Ovary (tissue), 9 donors: ENCODE results near the gene CEACAM21. TPM values are rescaled to one million over a fixed set of nuclear protein-coding genes. Genes with fewer than 3 reads are reported as not detected.

Experiments used
- DNase-seq, 5 donors: peaks; one replicate each; pipeline ENCODE4 v3.0.0-alpha.2; 2019 to 2020
- H3K27ac ChIP-seq, 2 donors: fragments of 200-600 bp; one replicate each; pipeline versions ENCODE4 v1.5.1 to v1.8.0; 2019 to 2022
- H3K27me3 ChIP-seq: fragments of 200-600 bp; one replicate; pipeline ENCODE4 v1.8.0; 2022
- H3K36me3 ChIP-seq: fragments of 200-600 bp; sonication (generic); one replicate; pipeline ENCODE4 v1.5.1; 2019
- H3K4me1 ChIP-seq: one replicate; pipeline ENCODE4 v1.8.1; 2013; ENCODE audit warnings: mild to moderate bottlenecking, moderate library complexity; ENCODE audit not compliant: insufficient read depth
- H3K4me3 ChIP-seq: fragments of 200-600 bp; sonication (generic); one replicate; pipeline ENCODE4 v1.5.1; 2017
- H3K9me3 ChIP-seq, 2 donors: fragments of 200-600 bp in 1 of 2; sonication (generic) in 1 of 2; one replicate each; pipeline versions ENCODE4 v1.5.1 to v1.8.1; 2013 to 2019; ENCODE audit warnings: mild to moderate bottlenecking in 1 of 2, moderate library complexity in 1 of 2
- EP300 ChIP-seq: sonication (generic); formaldehyde crosslinking; IDR thresholded peaks from one replicate; pipeline ENCODE4 v1.6.1; 2017; ENCODE audit warnings: antibody characterized with exemption
- POLR2A ChIP-seq: fragments of 450-650 bp; IDR thresholded peaks from one replicate; pipeline ENCODE4 v1.6.1; 2017; ENCODE audit warnings: antibody characterized with exemption, mild to moderate bottlenecking, moderate library complexity
- WGBS, 3 donors: extraction: QIAGEN DNeasy Blood & Tissue Kit in 1 of 3; methylation state at CpG; one replicate each; pipeline versions ENCODE4 v1.1.5 to v1.1.7; 2013 to 2017; 5-methylcytosine and 5-hydroxymethylcytosine counted together
- intact Hi-C, 4 donors: fragments of 100-400 bp; cut with DNase I; formaldehyde crosslinking; loops; one replicate each; pipeline versions ENCODE4 v1.11.0 to v1.15.1; 2022 to 2023
- polyA plus RNA-seq, 2 donors: library from polyadenylated mRNA; stranded (reverse); fragments of 200-250 nt in 1 of 2; fragments of 350-450 nt in 1 of 2; fragmentation: Illumina TruSeq in 1 of 2; extraction: RNeasy Lipid Tissue Mini Kit (QIAGEN cat#74804) in 1 of 2; gene quantifications; one replicate each; pipeline ENCODE4 v1.2.3, GENCODE V29; 2013 to 2014
- total RNA-seq, 7 donors: library from RNA; depleted of rRNA in 2 of 7; stranded (reverse); fragments of >200 nt in 2 of 7; fragmentation: NEBNext Ultra II Directional in 3 of 7; extraction: Animal tissue kit (Norgen Biotek cat#: 25700) in 3 of 7; gene quantifications; one replicate each; pipeline versions ENCODE4 v1.1.0 to v1.2.4, GENCODE V29; 2016 to 2023
- TF ChIP-seq, protein P1 (sequence below), 3 donors: fragments of 450-650 bp in 2 of 3; fragments of 200-600 bp in 1 of 3; IDR thresholded peaks; one replicate each; pipeline versions ENCODE4 v1.5.1 to v1.8.0; 2016 to 2022; ENCODE audit warnings: antibody characterized with exemption in 3 of 3, mild to moderate bottlenecking in 1 of 3
- donor health status: DM: no; HTN: no; CAD: no; lungs with moderate emphysema.
- donor health status: DM: no; HTN: no; CAD: no.
- donor health status: Bipolar disorder and iron deficiency.
- donor health status: DM: yes; HTN: yes; CAD: no.
- donor health status: DM: no; HTN: no; CAD: no.
- donor health status: DM: yes; HTN: yes; CAD: no.

CEACAM21 gene
- total and polyA plus RNA-seq, 9 donors = 0.25 to 11.4 (median 1.5) TPM; not detected in 2

DNA sequence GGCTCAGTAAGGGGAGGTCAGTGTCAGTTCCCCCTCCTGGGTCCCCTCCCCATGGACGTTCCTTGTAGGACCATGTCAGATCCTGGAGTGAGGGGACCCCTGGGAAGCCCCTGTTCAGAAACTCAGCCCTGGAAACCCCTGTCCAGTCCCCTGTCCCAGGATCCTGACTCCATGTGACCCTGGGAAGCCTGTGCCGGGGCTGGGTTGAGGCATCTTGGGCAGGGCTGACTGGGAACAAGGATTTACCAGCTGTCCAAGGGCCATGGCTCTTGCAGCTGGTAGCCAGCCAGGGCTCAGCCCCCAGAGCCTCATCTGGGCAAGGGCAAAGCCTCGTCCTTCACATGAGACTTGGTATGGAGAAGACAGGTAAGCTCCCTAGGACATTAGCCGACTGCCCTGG, 25.8 kb downstream of the CEACAM21 start:
- H3K27ac ChIP-seq = no peak overlapping the region
- no peaks in the 10 kb centered on the region for H3K36me3 ChIP-seq
- no peaks in the 10 kb centered on the region for H3K9me3 ChIP-seq
- TF ChIP-seq EP300 (no peak), POLR2A (no peak)
- TF ChIP-seq, protein P1, sequence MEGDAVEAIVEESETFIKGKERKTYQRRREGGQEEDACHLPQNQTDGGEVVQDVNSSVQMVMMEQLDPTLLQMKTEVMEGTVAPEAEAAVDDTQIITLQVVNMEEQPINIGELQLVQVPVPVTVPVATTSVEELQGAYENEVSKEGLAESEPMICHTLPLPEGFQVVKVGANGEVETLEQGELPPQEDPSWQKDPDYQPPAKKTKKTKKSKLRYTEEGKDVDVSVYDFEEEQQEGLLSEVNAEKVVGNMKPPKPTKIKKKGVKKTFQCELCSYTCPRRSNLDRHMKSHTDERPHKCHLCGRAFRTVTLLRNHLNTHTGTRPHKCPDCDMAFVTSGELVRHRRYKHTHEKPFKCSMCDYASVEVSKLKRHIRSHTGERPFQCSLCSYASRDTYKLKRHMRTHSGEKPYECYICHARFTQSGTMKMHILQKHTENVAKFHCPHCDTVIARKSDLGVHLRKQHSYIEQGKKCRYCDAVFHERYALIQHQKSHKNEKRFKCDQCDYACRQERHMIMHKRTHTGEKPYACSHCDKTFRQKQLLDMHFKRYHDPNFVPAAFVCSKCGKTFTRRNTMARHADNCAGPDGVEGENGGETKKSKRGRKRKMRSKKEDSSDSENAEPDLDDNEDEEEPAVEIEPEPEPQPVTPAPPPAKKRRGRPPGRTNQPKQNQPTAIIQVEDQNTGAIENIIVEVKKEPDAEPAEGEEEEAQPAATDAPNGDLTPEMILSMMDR (IDR thresholded peaks at IDR 0.05) = no peak
- H3K27me3 ChIP-seq = no peaks in the 10 kb centered on the region
- WGBS, 3 donors = 40 to 52% (median 48%) methylated on average over 4 of the region's 4 CpGs
- intact Hi-C loops = no loop called here
- no peak for DNase-seq
- no peak overlapping the region for H3K4me3 ChIP-seq
- no peaks in the 10 kb centered on the region for H3K4me1 ChIP-seq

DNA sequence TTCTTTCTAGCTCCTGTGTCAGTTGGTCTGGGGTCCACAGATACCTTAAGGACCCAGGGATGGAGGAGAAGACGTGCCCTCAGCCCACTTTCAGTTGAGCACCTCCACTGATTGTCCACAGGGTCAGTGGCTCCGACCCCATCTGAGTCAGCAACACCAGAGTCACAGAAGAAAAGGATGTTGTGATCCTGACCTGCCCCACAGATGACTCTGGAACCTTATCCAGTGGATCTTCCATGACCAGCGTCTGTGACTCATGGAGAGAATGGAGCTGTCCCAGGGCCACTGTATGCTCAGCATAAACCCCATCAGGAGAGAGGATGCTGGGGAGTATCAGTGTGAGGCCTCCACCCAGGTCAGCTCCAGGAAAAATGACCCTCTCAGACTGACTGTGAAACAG, 28.9 kb downstream of the CEACAM21 start:
- WGBS, 3 donors = 30 to 37% (median 32%) methylated on average over 3 of the region's 3 CpGs
- DNase-seq = no peak

DNA sequence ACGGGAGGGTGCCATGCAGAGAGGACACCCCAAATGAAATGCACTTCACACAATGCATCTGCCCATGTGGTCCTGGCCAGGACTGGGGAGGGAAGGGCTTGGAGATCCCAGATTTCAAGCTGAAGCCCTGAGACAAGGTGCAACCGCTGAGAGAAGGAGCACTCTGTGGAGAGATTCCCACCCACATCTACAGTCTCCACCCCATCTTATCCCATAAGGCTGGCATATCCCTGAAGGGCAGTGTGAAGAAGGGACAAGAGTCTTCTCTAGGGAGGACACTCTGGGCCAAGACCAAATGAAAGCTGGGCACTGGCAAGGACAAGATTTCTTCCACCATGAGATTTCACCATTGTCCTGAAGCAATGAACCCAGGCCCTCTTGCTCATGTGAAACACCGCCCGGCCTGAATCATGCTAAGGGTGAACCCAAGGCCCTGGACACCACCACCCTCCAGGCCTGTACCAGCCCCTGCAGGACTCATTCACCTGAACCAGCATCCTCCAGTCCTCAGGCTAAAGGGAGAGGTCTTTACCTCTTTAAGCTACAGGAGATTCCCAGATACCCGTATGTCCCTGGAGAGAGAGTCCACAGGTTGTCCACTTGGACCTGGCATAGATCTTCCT, 30.4 kb downstream of the CEACAM21 start:
- Histone ChIP-seq H3K9me3 (no peaks in the 10 kb centered on the region), H3K27ac (no peak overlapping the region), H3K36me3 (no peaks in the 10 kb centered on the region), H3K4me1 (no peaks in the 10 kb centered on the region), H3K4me3 (no peak overlapping the region), H3K27me3 (no peaks in the 10 kb centered on the region)
- no peak for TF ChIP-seq POLR2A
- DNase-seq = no peak
- WGBS, 3 donors = 63 to 75% (median 75%) methylated on average over 5 of the region's 5 CpGs
- intact Hi-C loops = no loop called here

More for the DNA sequence above, 28.9 kb downstream of the CEACAM21 start:
- no peaks in the 10 kb centered on the region for H3K4me1 ChIP-seq
- TF ChIP-seq, protein P1 (IDR thresholded peaks at IDR 0.05) = no peak
- TF ChIP-seq EP300 (no peak), POLR2A (no peak)
- no peak overlapping the region for H3K27ac ChIP-seq
- no peaks in the 10 kb centered on the region for H3K27me3 ChIP-seq
- no peaks in the 10 kb centered on the region for H3K36me3 ChIP-seq
- H3K9me3 ChIP-seq = no peaks in the 10 kb centered on the region
- no peak overlapping the region for H3K4me3 ChIP-seq
- intact Hi-C loops = no loop called here

DNA sequence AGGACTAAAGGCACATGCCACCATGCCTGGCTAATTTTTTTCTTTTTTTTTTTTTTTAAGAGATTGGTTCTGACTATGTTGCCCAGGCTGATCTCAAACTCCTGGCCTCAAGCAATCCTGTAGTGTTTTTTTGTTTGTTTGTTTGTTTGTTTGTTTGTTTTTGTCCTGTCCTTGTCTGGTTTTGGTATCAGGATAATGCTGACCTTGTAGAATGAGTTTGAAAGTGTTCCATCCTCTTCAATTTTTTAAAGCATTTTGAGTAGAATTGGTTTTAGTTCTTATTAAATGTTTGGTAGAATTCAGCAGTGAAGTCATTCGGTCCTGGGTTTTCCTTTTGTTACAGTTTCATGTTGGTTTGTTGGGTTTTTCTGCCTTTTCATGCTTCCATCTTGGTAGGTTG, 31.7 kb downstream of the CEACAM21 start:
- no peak overlapping the region for H3K4me3 ChIP-seq
- intact Hi-C loops = no loop called here
- WGBS, 3 donors = 55 to 74% (median 73%) methylated on average over 1 of the region's 1 CpG
- no peak for DNase-seq
- TF ChIP-seq POLR2A (no peak), EP300 (no peak)
- TF ChIP-seq, protein P1 (IDR thresholded peaks at IDR 0.05) = no peak
- H3K27me3 ChIP-seq = no peaks in the 10 kb centered on the region
- no peak overlapping the region for H3K27ac ChIP-seq
- H3K36me3 ChIP-seq = no peaks in the 10 kb centered on the region
- H3K9me3 ChIP-seq = no peaks in the 10 kb centered on the region
- H3K4me1 ChIP-seq = no peaks in the 10 kb centered on the region

DNA sequence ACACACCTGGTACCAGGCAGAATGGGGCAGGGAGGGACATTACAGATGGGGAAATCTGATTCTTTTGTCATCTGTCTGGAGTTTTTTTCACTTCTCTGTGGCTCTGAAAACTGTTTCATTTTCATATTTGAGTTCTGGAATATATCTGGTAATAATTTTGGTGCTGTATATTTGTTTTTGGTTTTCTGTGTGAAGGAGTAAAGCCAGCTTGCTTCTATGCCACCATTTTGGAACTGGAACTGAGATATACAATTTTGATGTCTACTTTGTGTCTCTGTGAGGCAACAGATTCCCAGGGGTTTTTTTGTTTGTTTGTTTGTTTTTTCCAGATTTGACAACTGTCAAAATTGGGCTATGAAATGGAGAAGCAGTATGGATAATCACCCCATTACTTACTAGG, 34.8 kb downstream of the CEACAM21 start:
- TF ChIP-seq, protein P1 (IDR thresholded peaks at IDR 0.05) = no peak
- TF ChIP-seq EP300 (no peak), POLR2A (no peak)
- Histone ChIP-seq H3K27me3 (no peaks in the 10 kb centered on the region), H3K9me3 (no peaks in the 10 kb centered on the region), H3K27ac (no peak overlapping the region), H3K4me3 (no peak overlapping the region), H3K4me1 (no peaks in the 10 kb centered on the region), H3K36me3 (no peaks in the 10 kb centered on the region)
- DNase-seq = no peak
- intact Hi-C loops = no loop called here
